NT2/D1 (cell line): ENCODE measurements around the gene SPHK1.

Experiments used
- DNase-seq: peaks from one replicate; pipeline ENCODE4 v3.0.0-alpha.2; 2011; ENCODE audit warnings: low read depth, low spot score
- H3K27me3 ChIP-seq: 2 replicates; pipeline ENCODE4 v1.6.0; 2011; ENCODE audit warnings: mild to moderate bottlenecking; ENCODE audit not compliant: insufficient read length, insufficient read depth
- H3K36me3 ChIP-seq: 2 replicates; pipeline ENCODE4 v1.6.1; 2011; ENCODE audit warnings: mild to moderate bottlenecking, low read length, mixed read lengths; ENCODE audit not compliant: insufficient read depth, insufficient read length
- H3K4me1 ChIP-seq: 2 replicates; pipeline ENCODE4 v1.5.1; 2011; ENCODE audit not compliant: insufficient read depth, insufficient read length
- H3K4me3 ChIP-seq: 2 replicates; pipeline ENCODE4 v1.5.1; 2011; ENCODE audit warnings: low read depth; ENCODE audit not compliant: insufficient read length
- H3K9ac ChIP-seq: 2 replicates; pipeline ENCODE4 v1.6.0; 2011; ENCODE audit warnings: low read depth; ENCODE audit not compliant: insufficient read length
- H3K9me3 ChIP-seq: 2 replicates; pipeline ENCODE4 v1.5.1; 2011; ENCODE audit warnings: mild to moderate bottlenecking, low read length; ENCODE audit not compliant: insufficient read depth
- SUZ12 ChIP-seq: IDR thresholded peaks from 2 replicates; pipeline ENCODE4 v1.6.1; 2011; ENCODE audit not compliant: insufficient read length, insufficient read depth; ENCODE audit errors: extremely low read depth
- YY1 ChIP-seq: IDR thresholded peaks from 2 replicates; pipeline ENCODE4 v1.6.1; 2011; ENCODE audit not compliant: insufficient read length, insufficient read depth
- ZNF274 ChIP-seq: IDR thresholded peaks from 2 replicates; pipeline ENCODE4 v1.6.1; 2011; ENCODE audit warnings: mild to moderate bottlenecking, low read depth, low read length

Gene SPHK1

GRCh38 chr17:76384222-76384986 is at the start of gene SPHK1:
SPHK1 (plus strand) TSS chr17:76384609; CDS start chr17:76385645, 1,036 bp downstream.
- H3K27me3 ChIP-seq: peaks cover 14% of the 10 kb centered on the region
- H3K4me1 ChIP-seq: peaks cover 32% of the 10 kb centered on the region
- no peak for DNase-seq

GRCh38 chr17:76335716-76336381 is 48.6 kb upstream of the SPHK1 start:
- Histone ChIP-seq H3K9me3 (no peaks in the 10 kb centered on the region), H3K27me3 (no peaks in the 10 kb centered on the region), H3K9ac (no peak overlapping the region), H3K4me3 (no peak overlapping the region), H3K4me1 (peaks cover under 1% of the 10 kb centered on the region), H3K36me3 (peaks cover 16% of the 10 kb centered on the region)
- no peak for DNase-seq
- no peak for TF ChIP-seq YY1
- TF ChIP-seq SUZ12: no peak
- TF ChIP-seq ZNF274: no peak

More at GRCh38 chr17:76384222-76384986, at the start of gene SPHK1:
- H3K9ac ChIP-seq: peak within 1 kb of the TSS; percentile 94
- H3K4me3 ChIP-seq: peak within 1 kb of the TSS; percentile 69
- TF ChIP-seq YY1: no peak
- TF ChIP-seq ZNF274: no peak
- no peak for TF ChIP-seq SUZ12
- peaks cover 33% of the 10 kb centered on the region for H3K36me3 ChIP-seq
- H3K9me3 ChIP-seq: peaks cover 5% of the 10 kb centered on the region; the same call in 1 of the 2 replicates

GRCh38 chr17:76336756-76337412 is 47.5 kb upstream of the SPHK1 start:
- Histone ChIP-seq H3K4me3 (no peak overlapping the region), H3K9me3 (no peaks in the 10 kb centered on the region), H3K36me3 (peaks cover 17% of the 10 kb centered on the region), H3K4me1 (peaks cover 1% of the 10 kb centered on the region), H3K27me3 (no peaks in the 10 kb centered on the region), H3K9ac (no peak overlapping the region)
- no peak for TF ChIP-seq SUZ12
- no peak for TF ChIP-seq ZNF274
- no peak for TF ChIP-seq YY1
- no peak for DNase-seq

- DNase-seq: no peak
- H3K9me3 ChIP-seq: no peaks in the 10 kb centered on the region
- H3K36me3 ChIP-seq: peaks cover 17% of the 10 kb centered on the region
- no peak overlapping the region for H3K9ac ChIP-seq
- no peak overlapping the region for H3K4me3 ChIP-seq
- peaks cover 1% of the 10 kb centered on the region for H3K4me1 ChIP-seq
- TF ChIP-seq YY1 (no peak), SUZ12 (no peak), ZNF274 (no peak)
- H3K27me3 ChIP-seq: no peaks in the 10 kb centered on the region
These were observed 47.0 kb upstream of the SPHK1 start for GRCh38 chr17:76337413-76337777.

GRCh38 chr17:76341301-76341700 is 43.1 kb upstream of the SPHK1 start:
- no peak for TF ChIP-seq SUZ12
- TF ChIP-seq ZNF274: no peak
- no peak for TF ChIP-seq YY1
- Histone ChIP-seq H3K36me3 (peaks cover 44% of the 10 kb centered on the region), H3K9ac (no peak overlapping the region), H3K4me1 (peaks cover 1% of the 10 kb centered on the region), H3K9me3 (no peaks in the 10 kb centered on the region), H3K27me3 (no peaks in the 10 kb centered on the region), H3K4me3 (no peak overlapping the region)
- DNase-seq: no peak

GRCh38 chr17:76343106-76343505 is 41.3 kb upstream of the SPHK1 start:
- Histone ChIP-seq H3K27me3 (no peaks in the 10 kb centered on the region), H3K4me3 (no peak overlapping the region), H3K36me3 (peaks cover 60% of the 10 kb centered on the region), H3K4me1 (peaks cover 1% of the 10 kb centered on the region), H3K9me3 (no peaks in the 10 kb centered on the region), H3K9ac (no peak overlapping the region)
- TF ChIP-seq YY1: no peak
- TF ChIP-seq ZNF274: no peak
- TF ChIP-seq SUZ12: no peak
- DNase-seq: no peak
